NCI-H1092 (cell line): ENCODE data around the gene PATJ.
"Not testable (repeated sequence)": the region's sequence is repeated elsewhere in the genome, so short reads cannot be mapped to it uniquely, and the experiment has no call there.

ENCODE experiments used
- DNase-seq: peaks from one replicate; lab custom pipeline; 2025; lab: John Stamatoyannopoulos, UW

PATJ gene

DNA sequence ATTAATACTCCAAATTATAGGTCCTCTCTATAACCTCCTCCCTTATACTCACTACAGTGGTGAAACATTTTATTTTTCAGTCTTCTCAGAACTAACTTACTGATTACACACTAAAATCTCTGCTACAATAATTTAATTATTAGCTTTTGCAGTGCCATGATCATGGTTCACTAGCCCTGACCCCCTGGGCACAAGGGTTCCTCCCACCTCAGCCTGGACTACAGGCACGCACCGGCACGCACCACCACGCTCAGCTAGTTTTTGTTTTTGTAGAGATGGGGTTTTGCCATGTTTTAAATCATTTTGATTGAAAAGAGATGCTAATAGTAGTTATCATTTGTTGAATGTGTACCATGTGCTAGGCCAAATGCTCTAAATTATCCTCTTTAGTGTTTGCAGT is 6.3 kb downstream of the PATJ start:
- no peak for DNase-seq

DNA sequence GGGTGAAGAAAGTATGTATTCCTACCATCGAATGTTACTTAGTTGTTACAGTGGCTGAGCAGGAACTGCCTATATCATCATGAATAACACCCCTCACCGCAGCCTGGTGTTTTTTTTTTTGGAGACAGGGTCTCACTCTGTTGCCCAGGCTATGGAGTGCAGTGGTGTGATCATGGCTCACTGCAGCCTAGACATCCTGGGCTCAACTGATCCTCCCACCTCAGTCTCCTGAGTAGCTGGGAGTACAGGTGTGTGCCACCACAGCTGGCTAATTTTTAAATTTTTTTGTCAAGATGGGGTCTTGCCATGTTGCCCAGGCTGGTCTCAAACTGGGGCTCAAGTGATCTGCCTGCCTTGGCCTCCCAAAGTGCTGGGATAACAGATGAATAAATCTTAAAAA is 7.3 kb downstream of the PATJ start:
- no peak for DNase-seq

DNA sequence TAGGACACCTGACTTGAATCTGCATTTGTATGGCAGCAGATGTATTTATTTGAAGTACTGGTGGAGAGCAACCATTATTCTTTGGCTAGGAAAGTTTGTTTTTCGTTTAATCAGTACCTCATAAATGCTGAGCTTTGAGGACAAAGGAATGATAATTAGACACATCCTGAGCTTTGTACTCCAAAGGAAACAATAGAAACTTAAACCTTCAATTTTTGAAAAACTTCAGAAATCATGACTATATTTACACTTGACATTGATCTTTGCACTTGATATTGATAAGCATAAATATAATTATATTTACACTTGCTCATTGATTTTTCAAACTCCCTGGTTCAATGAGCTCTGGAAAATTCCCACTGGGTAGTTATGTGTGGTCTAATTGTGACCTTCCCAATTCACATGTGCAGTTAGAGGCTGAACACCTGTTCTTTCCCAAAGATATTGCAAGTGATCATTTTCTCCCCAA is 10.7 kb downstream of the PATJ start:
- no peak for DNase-seq

DNA sequence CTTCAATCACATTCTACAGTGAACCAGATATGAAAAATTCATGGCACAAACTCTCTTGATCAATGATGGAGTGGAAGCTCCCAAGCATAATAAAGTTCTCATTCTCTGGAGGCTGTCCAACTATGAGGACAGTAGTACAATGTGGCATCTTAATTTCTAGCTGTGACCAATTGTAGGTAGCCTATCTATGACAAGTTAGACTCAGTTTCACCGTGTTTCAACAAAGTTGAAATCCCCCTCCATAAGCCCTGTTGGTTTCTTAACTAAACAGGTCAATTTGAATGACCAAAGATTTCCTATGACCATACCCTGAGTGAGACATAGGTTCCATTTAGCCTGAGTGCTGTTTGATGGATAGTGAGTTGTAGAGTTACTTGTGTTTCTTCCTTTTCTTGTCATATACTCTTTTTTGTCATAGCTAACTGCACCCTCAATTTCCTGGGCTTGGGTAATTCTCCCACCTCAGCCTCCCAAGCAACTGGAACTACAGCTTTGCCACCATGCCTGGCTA is 11.8 kb downstream of the PATJ start:
- DNase-seq, result no peak

DNA sequence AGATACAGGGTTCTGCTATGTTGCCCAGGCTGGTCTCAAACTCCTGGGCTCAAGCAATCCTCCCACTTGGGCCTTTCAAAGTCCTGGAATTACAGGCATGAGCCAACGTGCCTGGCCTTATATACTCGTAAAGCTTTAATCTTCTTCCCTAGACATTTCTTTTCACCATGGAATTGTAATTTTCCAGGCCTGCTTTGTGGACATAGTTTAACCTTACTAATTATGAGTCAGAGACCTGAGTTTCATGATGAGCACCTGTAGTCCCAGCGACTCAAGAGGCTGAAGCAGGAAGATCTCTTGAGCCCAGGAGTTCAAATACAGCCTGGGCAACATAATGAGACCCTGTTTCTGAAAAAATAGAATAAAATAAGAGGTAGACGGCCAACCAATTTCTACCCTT is 12.3 kb downstream of the PATJ start:
- no peak for DNase-seq

DNA sequence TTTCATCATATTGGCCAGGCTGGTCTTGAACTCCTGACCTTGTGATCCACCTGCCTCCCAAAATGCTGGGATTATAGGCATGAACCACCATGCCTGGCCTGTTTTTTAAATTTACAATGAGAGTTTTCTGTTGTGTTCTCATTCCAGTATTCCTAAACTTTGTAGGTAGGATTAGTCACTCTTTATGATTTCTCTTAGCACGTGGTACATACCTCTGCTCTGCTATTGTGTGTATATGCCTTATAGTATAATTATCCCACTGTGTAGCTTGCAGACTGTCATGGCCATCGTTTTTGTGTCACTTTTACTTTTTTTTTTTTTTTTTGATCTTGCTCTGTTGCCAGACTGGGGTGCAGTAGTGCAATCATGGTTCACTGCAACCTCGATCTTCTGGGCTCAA is 14.5 kb downstream of the PATJ start:
- no peak for DNase-seq

DNA sequence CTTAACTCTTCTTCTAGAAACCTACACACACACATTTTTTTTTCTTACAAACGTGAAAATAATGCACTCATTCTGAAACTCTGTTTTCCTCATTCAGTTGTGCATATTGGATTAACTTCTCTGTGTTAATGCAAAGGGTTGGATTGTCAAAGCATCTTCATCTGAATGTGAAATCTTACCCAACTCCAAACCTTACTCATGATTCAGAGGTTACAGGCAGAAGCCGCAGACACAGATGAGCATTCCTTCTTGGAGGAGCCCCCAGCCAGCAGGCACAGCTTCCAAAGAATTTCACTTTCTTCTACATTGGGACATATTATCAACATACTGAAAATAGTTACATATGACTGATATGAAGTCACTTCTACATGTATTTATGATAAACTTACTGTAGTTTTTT is 15.7 kb downstream of the PATJ start:
- DNase-seq, result no peak

DNA sequence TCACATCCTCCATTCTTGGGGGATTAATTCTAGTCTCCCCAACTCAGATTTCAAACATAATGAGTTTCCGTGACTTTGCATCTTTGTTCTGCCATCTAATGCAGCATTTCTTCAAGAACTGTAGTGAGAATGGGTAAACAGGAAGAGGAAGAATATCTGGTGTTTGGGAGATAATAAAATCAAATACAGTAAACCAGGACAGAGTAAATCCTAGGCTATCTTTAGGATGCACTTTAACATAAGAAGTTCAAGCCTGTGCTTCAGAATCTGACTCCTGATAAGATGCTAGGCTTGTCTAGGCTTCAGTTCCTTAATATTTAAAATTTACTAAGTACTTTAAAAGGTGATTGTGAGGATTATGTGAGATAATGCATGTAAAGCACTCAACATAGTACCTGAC is 27.9 kb downstream of the PATJ start:
- DNase-seq, result no peak

DNA sequence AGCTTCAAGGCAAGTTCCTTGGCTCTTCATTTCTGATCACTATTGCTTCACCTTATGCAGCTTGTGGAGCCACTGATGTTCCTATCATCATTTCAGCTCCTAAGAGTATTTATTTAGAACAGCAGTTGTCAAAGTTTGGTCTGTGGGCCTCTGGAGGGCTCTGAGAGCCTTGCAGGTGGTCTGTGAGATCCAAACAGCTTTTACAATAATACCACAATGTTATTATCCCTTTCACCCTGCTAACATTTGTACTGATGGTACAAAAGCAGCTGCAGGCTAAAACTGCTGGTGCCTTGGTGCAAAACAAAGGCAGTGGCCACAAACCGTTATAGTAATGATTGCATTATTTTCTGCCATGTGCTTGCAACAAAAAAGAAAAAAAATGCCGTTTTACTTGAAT is 33.8 kb downstream of the PATJ start:
- no peak for DNase-seq

DNA sequence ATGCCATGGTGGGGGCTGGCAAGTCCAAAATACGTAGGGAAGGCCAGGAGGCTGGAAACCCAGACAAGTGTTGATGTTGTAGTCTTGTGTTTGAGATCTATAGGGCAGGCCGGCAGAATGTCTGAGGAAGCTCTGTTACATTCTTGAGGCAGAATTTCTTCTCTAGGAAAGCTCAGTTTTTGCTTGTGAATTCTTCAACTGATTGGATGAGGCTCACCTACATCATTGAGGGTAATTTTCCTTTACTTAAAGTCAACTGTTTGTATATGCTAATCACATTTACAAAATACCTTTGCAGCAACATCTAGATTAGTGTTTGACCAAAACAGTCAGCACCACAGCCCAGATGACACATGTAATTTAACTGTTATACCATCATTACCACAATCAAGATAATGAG is 37.0 kb downstream of the PATJ start:
- no peak for DNase-seq

DNA sequence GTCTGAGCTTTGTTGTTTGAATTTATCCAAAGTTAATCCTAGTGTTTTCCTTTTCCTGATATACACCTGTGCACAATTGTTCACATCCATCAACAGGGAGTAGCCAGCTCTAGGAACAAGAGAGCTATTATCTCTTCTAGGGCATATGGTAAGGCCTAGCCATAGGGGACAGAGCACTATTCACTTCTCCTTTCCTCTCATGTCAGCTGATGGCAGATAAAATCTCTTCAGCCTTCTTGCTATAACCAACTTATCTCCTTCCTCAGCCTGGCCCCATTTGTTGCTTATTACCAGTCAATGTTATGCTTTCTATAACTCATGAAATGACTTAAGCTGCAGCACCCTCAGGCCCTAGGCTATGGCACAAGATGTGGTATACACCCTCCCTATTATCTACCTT is 38.9 kb downstream of the PATJ start:
- no peak for DNase-seq

DNA sequence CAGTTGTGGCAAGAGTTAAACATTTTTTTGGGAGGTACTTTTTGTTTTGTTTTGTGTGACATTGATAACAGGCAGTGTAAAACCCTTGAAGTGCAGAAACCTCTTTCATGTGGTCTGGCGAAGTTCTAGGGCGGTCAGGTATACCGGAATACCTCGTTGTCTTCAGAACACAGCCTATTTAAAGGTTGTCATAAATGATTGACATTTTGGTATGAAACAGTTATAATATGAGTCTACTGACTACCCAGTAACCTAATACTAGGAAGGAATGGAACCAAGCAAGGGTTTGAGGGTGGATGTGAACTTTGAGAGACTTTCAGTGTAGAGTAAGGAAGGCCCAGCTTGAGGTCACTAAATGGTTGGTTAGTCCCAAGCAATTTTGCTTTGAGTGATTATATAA is 40.5 kb downstream of the PATJ start:
- DNase-seq, result no peak

DNA sequence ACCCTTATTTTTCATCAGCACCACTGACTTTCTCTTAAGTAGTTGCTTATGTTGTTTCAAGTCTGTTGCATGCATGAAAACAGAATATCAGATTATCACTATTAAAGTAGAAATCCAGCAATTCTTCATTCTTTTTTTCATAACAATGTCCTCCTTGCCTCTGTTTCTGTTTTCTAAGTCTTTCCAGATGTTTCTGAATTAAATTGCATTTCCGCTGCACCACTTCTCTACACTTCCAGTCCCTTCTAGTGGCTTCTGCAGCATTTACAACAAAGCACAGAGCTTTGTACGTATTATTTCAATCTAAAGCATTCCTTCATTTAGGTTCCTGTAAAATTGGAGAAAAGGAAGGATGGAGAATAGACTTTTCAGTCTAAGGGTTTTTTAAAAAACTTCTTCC is 42.4 kb downstream of the PATJ start:
- no peak for DNase-seq

DNA sequence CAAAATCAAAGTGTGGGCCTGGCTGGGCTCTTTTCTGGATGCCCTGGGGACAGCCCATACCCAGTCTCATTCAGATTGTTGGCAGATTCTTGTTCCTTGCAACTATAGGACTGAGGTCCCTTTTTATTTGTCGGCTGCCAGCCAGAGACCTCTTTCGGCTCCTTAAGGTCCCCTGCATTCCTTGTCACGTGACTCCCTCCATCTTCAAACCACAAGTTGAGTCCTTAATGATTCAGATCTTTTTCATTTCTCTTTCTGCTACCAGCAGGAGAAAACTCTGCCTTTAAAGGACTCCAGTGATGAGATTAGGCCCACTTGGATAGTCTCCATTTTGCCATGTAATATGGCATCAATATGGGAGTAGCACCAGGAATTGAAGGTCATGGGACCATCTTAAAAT is 48.6 kb downstream of the PATJ start:
- DNase-seq, result no peak

DNA sequence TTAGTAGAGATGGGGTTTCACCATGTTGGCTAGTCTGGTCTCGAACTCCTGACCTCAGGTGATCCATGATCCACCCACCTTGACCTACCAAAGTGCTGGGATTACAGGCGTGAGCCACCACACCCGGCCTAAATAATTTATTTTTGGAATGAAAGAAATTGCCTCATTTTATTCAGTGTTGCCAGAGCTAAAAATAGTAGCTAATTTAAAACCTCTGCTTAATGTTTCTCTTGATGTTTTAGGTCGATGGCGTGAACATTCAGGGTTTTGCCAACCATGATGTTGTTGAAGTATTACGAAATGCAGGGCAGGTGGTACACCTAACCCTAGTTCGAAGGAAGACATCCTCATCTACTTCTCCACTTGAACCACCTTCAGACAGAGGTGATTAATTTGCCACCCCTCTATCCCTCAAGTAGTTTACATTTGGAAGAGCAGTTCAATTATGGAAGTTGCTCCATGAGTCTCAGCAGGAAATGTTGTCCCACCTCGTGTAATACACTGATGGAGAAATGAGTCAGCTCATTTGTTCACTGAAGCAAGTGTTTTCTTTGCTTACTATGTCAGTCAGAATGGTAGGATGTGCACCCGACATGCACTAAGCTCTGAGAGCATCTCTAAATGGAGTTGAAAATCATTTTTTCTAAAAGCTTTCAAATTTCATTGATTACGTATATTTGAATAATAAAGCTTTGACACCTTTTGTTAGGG is 54.9 kb downstream of the PATJ start:
- no peak for DNase-seq

DNA sequence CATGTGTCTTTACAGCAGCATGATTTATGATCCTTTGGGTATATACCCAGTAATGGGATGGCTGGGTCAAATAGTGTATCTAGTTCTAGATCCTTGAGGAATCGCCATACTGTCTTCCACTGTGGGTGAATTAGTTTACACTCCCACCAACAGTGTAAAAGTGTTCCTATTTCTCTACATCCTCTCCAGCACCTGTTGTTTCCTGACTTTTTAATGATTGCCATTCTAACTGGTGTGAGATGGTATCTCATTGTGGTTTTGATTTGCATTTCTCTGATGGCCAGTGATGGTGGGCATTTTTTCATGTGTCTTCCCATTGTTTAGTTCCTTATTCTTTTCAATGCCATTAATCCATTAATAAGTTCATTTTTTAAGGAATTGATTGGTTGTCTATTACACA is 58.8 kb downstream of the PATJ start:
- DNase-seq, result not testable (repeated sequence)

DNA sequence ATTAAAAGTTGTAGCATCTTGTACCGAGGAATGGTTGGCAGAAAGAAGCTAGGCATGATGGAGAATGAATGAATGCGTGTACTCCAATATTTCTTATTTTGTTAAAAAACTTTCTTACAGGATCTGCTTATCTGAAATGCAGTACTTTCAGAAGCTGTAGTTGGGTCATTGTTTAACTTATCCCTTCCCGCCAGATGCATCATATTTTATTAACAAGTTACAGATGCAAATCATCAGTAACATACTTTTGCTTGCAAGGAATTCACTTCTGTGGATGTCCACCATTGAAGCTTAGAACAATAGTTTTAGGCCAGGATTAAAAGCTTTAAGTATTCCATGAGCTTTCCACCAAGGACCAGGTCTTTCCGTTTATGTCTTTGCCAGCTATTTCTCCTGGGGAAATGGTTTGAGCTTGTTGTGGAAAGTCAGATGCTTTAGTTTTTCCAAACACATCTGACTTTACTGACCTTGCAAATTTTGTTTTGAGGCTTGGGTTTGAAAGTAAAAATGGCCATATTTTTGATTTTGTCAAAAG is 65.4 kb downstream of the PATJ start:
- no peak for DNase-seq

DNA sequence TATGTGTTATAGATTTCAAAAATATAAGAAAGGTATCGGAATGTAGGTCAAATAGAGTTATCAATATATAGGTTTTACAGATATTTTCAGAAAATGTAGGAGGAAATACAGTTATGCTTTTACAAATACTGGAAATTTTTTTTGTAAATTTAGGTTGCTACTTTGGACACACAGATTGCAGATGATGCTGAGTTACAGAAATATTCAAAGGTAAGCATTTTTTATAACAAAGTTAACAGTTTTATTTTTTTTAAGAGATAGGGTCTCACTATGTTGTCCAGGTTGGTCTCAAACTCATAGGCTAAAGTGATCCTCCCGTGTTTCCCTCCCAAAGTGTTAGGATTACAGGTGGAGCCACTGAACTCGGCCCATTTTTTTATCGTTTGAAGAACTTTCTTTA is 66.0 kb downstream of the PATJ start:
- no peak for DNase-seq

DNA sequence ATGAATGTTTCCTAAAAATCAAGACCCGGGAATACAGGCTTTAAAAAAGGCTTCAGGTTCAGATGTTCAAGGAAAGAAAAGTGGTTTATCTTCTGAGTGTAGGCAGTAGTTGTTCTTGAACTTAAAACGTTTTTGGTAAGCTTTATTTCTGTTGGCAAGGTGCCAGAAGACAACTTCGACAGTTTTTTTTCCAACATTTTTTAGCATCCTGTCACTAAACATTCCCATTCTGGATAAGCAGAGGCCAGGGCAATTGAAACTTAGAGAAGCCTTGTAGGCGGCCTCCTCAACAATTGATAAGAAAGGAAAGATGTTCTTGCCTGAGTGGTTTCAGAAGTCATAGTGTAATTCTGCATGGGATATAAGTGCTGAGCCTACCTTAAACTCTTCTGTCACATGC is 66.7 kb downstream of the PATJ start:
- no peak for DNase-seq

DNA sequence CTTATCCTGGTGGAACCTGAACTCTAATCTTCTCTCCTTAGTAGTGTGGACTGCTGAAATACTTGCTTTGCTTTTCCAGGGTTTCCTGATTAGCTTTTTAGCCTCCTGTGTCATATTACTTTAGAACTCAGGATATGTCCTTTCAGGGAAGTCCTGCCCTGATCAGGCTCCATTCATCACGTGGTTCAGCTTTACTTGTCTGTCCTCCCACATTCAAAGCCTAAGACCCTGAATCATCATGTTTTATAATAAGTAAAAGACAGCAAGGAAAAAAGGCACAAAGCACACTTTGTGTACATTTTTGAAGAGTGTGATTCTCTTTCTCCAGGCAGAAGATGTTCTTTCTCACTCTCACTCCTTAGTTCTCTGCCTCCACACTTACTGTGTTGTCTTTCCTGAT is 70.6 kb downstream of the PATJ start:
- DNase-seq, result no peak

DNA sequence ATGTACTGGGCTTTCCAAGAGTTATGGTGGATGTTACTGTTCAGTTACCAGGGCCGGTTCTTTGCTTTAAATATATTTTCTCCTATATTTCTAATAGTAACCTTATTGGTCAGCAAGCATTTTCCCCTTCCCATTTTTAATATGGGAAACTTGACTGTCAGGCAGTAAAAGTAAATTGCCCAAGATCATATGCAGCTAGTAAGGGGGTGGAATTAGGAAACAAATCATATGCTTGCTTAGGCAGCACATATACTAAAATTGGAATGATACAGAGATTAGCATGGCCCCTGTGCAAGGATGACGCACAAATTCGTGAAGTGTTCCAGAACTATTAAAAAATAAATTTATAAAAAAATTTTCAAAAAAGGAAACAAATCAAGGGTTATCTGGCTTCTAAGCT is 73.9 kb downstream of the PATJ start:
- DNase-seq, result no peak

DNA sequence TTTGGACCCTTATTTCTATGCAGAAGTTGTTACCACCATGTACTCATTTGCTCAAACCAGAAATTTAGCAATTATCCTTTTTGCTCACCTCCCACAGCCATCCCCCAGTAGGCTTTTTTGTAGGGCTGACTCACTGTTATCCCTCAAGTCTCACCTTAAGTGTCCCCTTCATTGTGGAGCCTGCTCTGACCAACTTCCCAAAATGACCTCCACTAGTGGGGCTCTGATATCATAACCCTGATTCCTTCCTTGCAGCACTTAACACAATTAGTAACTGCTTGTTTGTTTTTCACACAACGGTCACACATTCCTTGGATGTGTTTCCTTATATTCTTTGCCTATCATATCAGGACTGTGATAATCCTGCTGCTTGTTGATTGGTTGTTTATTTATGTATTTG is 76.7 kb downstream of the PATJ start:
- DNase-seq, result no peak

DNA sequence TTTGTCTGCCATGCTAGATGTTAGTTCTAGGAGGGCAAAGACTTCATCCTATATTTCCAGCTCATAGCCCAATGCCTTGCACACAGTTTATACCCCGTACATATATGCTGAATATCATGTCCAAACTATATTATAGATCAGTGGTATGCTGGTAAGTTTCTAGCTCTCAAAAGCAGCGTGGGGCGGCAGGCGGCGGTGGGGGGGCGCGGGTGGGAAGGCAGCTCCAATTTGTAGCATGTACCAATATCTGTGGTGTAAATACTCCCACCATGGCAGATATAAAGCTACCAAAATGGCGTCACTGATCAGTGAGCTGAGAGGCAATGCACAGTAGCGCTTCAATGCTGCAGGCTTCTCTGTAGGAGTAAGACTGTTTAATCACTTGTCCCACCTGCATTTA is 77.1 kb downstream of the PATJ start:
- DNase-seq, result no peak

DNA sequence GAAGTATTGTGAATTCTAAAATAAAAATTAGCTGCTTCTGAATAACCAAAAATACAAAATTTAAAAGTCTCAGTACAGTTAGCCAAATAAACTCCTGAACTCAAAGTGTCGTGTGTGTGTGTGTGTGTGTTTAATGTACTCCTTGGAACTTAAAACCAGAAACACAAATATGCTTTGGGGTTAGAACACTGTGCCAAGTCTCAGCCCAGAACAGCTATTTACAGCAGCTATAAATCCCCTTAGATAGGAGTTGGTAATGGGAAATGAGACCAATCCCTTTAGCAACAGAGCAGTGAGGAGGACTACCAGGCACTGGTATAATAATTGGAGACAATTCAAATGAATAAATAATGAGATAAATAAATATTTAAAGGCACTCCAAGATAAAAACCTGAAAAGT is 83.1 kb downstream of the PATJ start:
- no peak for DNase-seq
